Loucy (cell line): ENCODE results near the gene CCDC33.

Experiments
- EZH2phosphoT487 ChIP-seq: fragments of 200-600 bp; IDR thresholded peaks from 2 replicates; pipeline ENCODE4 v1.6.1; 2018; ENCODE audit warnings: antibody characterized with exemption, mild to moderate bottlenecking, moderate library complexity, borderline replicate concordance
- TF ChIP-seq, protein P1 (sequence below): fragments of 200-600 bp; sonication (generic); conservative IDR thresholded peaks from 2 replicates; pipeline ENCODE4 v1.5.1; 2014; ENCODE audit warnings: mild to moderate bottlenecking, antibody characterized with exemption, low read length

DNA sequence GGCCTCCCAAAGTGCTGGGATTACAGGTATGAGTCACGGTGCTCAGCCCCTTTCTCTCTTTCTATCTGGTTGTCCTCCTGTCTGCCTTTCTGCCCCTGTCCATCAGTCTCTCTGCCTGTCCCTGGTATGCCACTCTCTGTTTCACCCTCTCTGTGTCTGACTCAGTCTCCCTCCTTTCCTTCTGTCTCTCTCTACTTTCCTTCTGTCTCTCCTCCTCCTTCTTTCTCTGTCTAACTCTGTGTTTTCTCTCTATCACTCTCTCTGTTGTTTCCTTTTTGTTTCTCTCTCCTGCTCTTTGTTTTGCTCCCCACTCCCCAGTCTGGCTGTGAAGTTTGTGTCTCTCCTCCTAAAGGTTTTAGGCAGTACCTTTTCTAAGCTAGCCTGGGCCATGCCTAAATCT lies 24.5 kb upstream of the CCDC33 start:
- TF ChIP-seq, protein P1, sequence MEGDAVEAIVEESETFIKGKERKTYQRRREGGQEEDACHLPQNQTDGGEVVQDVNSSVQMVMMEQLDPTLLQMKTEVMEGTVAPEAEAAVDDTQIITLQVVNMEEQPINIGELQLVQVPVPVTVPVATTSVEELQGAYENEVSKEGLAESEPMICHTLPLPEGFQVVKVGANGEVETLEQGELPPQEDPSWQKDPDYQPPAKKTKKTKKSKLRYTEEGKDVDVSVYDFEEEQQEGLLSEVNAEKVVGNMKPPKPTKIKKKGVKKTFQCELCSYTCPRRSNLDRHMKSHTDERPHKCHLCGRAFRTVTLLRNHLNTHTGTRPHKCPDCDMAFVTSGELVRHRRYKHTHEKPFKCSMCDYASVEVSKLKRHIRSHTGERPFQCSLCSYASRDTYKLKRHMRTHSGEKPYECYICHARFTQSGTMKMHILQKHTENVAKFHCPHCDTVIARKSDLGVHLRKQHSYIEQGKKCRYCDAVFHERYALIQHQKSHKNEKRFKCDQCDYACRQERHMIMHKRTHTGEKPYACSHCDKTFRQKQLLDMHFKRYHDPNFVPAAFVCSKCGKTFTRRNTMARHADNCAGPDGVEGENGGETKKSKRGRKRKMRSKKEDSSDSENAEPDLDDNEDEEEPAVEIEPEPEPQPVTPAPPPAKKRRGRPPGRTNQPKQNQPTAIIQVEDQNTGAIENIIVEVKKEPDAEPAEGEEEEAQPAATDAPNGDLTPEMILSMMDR: no peak
- TF ChIP-seq EZH2phosphoT487: no peak
